ENCODE results near the gene PAGR1.

The PAGR1 gene

DNA sequence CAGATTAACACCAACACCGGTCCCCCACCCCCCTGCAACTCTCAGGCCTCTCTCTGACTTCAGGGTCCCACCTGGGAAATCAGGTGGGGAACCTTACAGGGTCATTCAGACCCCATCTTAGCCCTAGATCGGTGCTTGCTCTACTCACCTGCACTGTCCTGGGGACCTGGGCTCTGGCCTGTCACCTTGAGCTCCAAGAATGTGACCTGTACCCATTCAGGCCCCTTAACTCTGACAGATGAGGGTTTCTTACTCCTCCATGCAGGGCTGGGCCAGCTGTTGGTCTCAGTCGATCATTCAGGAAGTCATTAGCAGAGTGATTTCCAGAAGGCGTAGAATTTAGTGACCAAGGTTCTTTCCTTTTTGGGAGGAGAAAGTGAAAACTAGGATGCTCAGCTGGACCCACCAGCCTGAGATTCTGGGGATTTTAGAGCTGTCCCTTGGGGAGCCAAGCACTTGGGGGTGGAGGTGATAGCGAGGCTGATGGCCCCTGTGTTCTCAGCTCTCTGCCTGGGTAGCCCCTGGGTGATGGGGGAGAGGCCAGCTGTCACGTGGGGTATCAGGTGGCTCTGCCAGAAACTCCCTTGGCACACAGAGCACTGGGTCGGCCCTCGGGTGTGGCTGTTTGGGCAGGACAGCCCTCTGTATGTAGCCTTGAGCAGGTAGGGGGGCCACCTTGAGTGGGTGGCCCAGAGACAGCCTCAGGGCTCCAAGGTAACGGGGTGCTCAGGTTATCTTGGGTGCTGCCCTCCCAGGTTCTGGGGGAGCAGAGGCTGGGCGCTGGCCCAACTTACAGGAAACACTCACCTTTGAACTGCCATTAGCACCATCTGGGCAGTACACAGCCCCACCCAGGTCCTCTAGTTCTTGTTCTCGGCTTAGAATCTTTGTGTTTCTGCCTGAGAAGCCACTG is 5.0 kb downstream of the PAGR1 start:
- in situ Hi-C loops (cut with HindIII; ENCODE audit: low sequenced_read_pairs): no loop called here
- DNase-seq (ENCODE audit: low read depth, low spot score): no peak
- TF ChIP-seq, protein P1, sequence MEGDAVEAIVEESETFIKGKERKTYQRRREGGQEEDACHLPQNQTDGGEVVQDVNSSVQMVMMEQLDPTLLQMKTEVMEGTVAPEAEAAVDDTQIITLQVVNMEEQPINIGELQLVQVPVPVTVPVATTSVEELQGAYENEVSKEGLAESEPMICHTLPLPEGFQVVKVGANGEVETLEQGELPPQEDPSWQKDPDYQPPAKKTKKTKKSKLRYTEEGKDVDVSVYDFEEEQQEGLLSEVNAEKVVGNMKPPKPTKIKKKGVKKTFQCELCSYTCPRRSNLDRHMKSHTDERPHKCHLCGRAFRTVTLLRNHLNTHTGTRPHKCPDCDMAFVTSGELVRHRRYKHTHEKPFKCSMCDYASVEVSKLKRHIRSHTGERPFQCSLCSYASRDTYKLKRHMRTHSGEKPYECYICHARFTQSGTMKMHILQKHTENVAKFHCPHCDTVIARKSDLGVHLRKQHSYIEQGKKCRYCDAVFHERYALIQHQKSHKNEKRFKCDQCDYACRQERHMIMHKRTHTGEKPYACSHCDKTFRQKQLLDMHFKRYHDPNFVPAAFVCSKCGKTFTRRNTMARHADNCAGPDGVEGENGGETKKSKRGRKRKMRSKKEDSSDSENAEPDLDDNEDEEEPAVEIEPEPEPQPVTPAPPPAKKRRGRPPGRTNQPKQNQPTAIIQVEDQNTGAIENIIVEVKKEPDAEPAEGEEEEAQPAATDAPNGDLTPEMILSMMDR (IDR thresholded peaks at IDR 0.05; ENCODE audit: low read depth, low read length): no peak
- H3K4me3 ChIP-seq (ENCODE audit: low read depth, low read length): peak overlapping the region; percentile 65

DNA sequence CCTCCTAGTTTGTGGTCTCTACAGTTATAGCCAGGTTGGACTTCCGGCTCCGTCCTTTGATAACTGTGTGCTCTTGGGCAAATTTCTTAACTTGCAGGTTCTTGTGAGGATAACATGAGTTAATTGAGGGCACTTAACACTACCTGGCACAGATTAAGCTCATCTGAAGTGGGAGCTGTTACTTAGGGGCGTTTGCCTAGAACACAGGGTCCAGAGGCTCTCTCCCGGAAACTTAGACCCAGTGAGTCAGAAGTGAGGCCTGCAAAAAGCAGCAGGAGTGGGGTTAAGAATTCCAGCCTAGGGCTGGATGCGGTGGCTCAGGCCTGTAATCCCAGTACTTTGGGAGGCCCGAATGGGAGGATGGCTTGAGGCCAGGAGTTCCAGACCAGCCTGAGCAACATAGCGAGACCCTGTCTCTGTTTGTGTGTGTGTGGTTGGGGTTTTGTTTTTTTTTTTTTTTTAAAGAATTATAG is 5.7 kb downstream of the PAGR1 start:
- peak overlapping the region; percentile 65 for H3K4me3 ChIP-seq (ENCODE audit: low read depth, low read length)
- in situ Hi-C loops (cut with HindIII; ENCODE audit: low sequenced_read_pairs): no loop called here
- TF ChIP-seq, protein P1 (IDR thresholded peaks at IDR 0.05; ENCODE audit: low read depth, low read length): no peak
- peak; percentile 86 for DNase-seq (ENCODE audit: low read depth, low spot score)

DNA sequence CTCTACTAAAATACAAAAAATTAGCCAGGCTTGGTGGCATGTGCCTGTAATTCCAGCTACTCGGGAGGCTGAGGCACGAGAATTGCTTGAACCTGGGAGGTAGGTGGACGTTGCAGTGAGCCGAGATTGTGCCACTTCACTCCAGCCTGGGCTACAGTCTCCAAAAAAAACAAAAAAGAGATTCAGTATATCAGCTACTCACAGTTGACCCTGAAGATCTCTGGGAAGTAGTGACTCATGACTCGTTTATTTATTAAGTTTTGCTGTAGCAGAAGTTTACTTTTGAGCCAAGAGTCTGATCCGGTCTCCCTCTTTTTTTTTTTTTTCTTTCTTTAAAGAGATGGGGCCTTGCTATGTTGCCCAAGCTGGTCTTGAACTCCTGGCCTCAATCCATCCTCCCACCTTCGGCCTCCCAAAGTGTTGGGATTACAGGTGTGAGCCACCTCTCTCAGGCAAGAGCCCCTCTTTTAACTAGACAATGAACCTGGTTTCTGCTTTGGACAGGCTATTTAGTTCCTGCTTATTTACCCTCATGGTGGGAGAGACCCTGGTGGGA is 8.7 kb downstream of the PAGR1 start:
- TF ChIP-seq, protein P1 (IDR thresholded peaks at IDR 0.05; ENCODE audit: low read depth, low read length): no peak
- in situ Hi-C loops (cut with HindIII; ENCODE audit: low sequenced_read_pairs): no loop called here
- DNase-seq (ENCODE audit: low read depth, low spot score): peak; percentile 77
- no peak overlapping the region for H3K4me3 ChIP-seq (ENCODE audit: low read depth, low read length)

GRCh38 chr16:29825145-29826044 is 9.4 kb downstream of the PAGR1 start:
- no peak overlapping the region for H3K4me3 ChIP-seq (ENCODE audit: low read depth, low read length)
- TF ChIP-seq, protein P1 (IDR thresholded peaks at IDR 0.05; ENCODE audit: low read depth, low read length): no peak
- peak; percentile 92 for DNase-seq (ENCODE audit: low read depth, low spot score)
- in situ Hi-C loops (cut with HindIII; ENCODE audit: low sequenced_read_pairs): no loop called here

GRCh38 chr16:29826342-29826695 is 10.4 kb downstream of the PAGR1 start:
- TF ChIP-seq, protein P1 (IDR thresholded peaks at IDR 0.05; ENCODE audit: low read depth, low read length): no peak
- no peak overlapping the region for H3K4me3 ChIP-seq (ENCODE audit: low read depth, low read length)
- in situ Hi-C loops (cut with HindIII; ENCODE audit: low sequenced_read_pairs): no loop called here
- no peak for DNase-seq (ENCODE audit: low read depth, low spot score)

DNA sequence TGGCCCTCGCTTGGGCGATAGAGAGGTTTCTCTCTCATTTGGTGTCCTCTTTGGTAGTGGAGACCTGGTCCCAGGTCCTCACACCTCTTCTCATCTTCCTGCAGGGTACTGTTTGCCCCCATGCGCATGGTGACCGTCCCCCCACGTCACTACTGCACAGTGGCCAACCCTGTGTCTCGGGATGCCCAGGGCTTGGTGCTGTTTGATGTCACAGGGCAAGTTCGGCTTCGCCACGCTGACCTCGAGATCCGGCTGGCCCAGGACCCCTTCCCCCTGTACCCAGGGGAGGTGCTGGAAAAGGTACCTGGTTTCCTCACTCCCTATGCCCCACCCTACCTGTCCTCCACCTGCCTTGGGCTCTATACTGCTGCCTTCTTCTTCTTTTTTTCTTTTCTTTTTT is 14.8 kb downstream of the PAGR1 start:
- DNase-seq (ENCODE audit: low read depth, low spot score): no peak
- TF ChIP-seq, protein P1 (IDR thresholded peaks at IDR 0.05; ENCODE audit: low read depth, low read length): no peak
- in situ Hi-C loops (cut with HindIII; ENCODE audit: low sequenced_read_pairs): no loop called here
- no peak overlapping the region for H3K4me3 ChIP-seq (ENCODE audit: low read depth, low read length)
